ENCODE data around the gene PTPRE.

The PTPRE gene

DNA sequence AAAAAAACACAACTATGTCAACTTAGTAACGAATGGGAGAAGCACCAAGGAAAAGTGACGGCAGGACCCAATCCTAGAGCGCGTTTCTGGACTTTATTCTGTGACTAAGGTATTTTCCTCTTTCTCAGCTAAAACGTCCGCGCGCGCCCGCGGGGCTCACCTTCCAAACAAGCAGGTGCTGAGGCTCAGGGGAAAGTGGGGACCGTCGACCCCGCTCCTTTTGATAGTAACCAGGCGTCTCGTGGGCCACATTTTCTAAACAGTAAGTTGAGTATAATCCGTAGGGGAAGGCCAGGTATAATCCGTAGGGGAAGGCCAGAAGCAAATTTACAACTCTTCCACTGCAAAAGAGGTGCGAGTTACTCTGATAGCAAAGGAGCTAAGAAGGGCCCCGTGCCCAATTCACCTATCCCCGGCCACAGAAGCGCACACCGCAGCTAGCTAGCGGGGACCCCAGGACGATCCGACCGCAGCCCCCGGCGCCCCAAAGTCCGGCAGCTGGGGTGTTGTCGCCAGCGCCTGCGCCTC lies 218.6 kb downstream of the PTPRE start:
- DNase-seq (ENCODE audit: low spot score): no peak

DNA sequence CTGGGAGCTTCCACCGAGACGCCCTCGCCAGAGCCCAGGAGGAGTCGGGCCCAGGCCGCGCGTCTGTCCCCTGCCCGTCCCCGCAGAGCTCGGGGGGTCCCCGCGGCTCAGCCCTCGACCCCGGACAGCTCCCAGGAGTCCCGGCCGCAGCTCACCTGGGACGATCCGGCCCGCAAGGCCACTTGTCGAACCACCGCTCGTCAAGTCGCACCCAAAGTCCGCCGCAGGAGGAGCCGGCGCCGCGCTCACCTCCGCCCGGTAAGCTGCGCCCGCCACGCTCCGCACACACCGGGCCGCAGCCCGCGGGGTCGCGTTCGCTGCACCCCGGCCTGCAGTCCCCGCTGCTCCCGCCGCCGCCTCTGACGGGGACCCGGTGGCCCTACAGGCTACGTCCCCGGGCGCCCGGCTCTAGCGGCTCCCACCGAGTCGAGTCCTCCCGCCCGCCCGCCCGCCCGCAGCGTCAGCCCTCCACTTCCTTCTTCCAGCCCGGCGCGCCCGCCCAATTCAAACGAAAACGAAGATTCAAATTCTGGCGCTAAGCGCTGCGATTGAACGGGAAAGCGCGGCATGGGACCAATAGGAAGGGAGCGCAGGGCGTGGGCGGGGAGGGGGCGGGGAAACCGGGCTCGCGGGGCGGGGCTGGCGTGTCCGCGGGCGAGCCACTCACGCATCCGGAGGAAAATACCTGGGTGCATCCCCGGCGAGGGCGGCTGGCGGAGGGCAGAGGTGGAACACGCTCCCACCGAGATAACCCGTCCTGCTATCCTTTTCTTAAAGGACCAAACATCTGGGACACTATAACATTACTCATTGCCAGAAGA lies 219.3 kb downstream of the PTPRE start, which contains the start of gene MKI67:
TSS of gene MKI67 (minus strand) at position 480 of the 821 bp plus-strand sequence. CDS start 756 bp downstream, outside the sequence.
- DNase-seq (ENCODE audit: low spot score): peak; percentile 89

DNA sequence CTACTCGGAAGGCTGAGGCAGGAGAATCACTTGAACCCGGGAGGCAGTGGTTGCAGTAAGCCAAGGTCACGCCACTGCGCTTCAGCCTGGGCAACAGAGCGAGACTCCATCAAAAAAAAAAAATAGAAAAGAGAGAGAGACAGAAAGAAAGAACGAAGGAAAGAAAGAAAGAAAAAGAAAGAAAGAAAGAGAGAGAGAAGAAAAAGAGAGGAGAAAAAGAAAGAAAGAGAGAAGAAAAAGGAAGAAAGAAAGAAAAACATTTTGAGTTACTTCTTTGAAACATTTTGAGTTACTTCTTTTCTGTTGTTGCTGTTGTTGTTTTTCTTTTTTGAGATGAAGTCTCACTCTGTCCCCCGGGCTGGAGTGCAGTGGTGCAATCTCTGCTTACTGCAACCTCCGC lies 221.7 kb downstream of the PTPRE start:
- no peak for DNase-seq (ENCODE audit: low spot score)

DNA sequence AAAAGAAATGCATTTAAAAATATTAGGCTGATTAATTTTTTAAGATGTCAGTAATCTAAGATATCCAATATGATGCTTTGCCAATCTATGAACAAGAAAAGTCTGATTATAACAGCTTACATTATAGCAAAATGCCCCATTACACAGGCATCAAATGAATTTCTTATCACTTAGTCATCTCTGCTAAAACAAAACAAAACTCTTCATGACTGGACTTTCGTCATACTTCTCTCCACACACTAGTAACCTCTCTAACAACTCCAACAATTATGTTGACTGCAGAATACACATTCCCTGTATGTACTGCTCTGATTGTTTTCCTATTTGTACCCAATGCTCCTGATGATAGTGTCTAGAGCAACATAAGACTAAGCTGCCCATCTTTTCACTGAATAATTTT lies 223.1 kb downstream of the PTPRE start:
- DNase-seq (ENCODE audit: low spot score): no peak

Data from CD4-positive, alpha-beta T cell treated with Interleukin-6 at 100 ng/mL for 8 hours (primary cell).